SH-SY5Y (cell line): ENCODE results near the gene SLC7A4.

Experiments
- GATA2 ChIP-seq: IDR thresholded peaks from 2 replicates; pipeline ENCODE4 v1.6.1; 2011; ENCODE audit warnings: mild to moderate bottlenecking, low read depth, low read length
- GATA3 ChIP-seq: IDR thresholded peaks from 2 replicates; pipeline ENCODE4 v1.6.1; 2011; ENCODE audit warnings: low read depth, mild to moderate bottlenecking, low read length, moderate library complexity

DNA sequence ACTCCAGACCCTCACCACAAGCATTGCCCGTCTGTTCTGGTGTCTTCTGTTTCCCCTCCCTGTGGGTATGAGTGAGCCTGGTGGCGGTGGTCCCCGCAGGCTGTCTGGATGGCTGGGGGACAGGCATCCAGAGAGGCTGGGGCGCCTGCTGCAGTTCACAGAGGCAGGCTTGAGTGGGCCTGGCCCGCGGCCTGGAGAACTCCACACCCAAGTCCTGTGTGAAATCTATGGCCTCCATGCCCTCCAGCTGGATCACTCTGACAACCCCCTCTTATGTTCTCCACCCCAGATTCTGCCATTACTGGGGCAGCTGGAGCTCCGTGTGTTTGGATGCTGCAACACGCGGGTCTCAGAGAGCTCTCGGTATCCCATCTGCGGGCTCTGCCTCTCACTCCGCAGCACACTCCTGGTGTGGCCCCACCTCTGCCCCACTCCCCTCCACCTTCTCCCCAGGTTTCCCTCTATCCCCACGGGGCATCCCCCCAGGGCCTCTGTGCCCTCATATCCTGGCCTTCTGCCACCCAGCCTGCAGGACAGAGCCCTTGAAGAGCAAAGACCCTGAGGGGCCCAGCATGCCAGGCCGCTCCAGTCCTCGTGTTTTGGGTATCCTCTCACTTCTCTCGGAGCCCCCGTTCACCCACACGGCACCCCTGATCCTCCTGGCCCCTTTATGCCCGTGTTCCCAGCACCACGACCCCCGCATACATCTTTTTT lies 44.7 kb upstream of the SLC7A4 start:
- TF ChIP-seq GATA2 = no peak
- TF ChIP-seq GATA3 = no peak
